Globus pallidus (tissue), 1 donor: ENCODE measurements around the gene DNAJB6.

ENCODE experiments used
- DNase-seq: peaks from one replicate; pipeline ENCODE4 v3.0.0-alpha.2; 2015; ENCODE audit warnings: low spot score

The DNAJB6 gene

GRCh38 chr7:157409753-157410727 is 73.2 kb downstream of the DNAJB6 start:
- DNase-seq: no peak

GRCh38 chr7:157410831-157411556 is 74.2 kb downstream of the DNAJB6 start:
- DNase-seq: no peak

- DNase-seq: no peak
Observed at GRCh38 chr7:157411580-157411979, 74.8 kb downstream of the DNAJB6 start.

GRCh38 chr7:157412021-157412443 is 75.2 kb downstream of the DNAJB6 start:
- no peak for DNase-seq

GRCh38 chr7:157412491-157413180 is 75.8 kb downstream of the DNAJB6 start:
- DNase-seq: no peak

- no peak for DNase-seq
Observed at GRCh38 chr7:157413881-157414701, 77.3 kb downstream of the DNAJB6 start.

- DNase-seq: no peak
Observed at GRCh38 chr7:157414702-157415096, 77.9 kb downstream of the DNAJB6 start.

GRCh38 chr7:157415486-157415885 is 78.7 kb downstream of the DNAJB6 start:
- DNase-seq: no peak

GRCh38 chr7:157416011-157416410 is 79.2 kb downstream of the DNAJB6 start:
- DNase-seq: no peak

GRCh38 chr7:157418204-157419034 is 81.6 kb downstream of the DNAJB6 start:
- DNase-seq: no peak

GRCh38 chr7:157419035-157419293 is 82.2 kb downstream of the DNAJB6 start:
- DNase-seq: no peak

- no peak for DNase-seq
Observed at GRCh38 chr7:157422279-157422678, 85.5 kb downstream of the DNAJB6 start.

GRCh38 chr7:157423348-157423747 is 86.5 kb downstream of the DNAJB6 start:
- no peak for DNase-seq

- no peak for DNase-seq
Observed at GRCh38 chr7:157423886-157424565, 87.2 kb downstream of the DNAJB6 start.

- no peak for DNase-seq
Observed at GRCh38 chr7:157425137-157425731, 88.4 kb downstream of the DNAJB6 start.

- DNase-seq: no peak
Observed at GRCh38 chr7:157425761-157426160, 89.0 kb downstream of the DNAJB6 start.

GRCh38 chr7:157426463-157427301 is 89.9 kb downstream of the DNAJB6 start:
- no peak for DNase-seq

GRCh38 chr7:157427811-157428553 is 91.2 kb downstream of the DNAJB6 start:
- no peak for DNase-seq
